Lower leg skin (tissue), 3 donors: Measurements from ENCODE around the gene CACNA1A.
"Not testable (repeated sequence)": the region's sequence is repeated elsewhere in the genome, so short reads cannot be mapped to it uniquely, and the experiment has no call there.

Experiments
- CTCF ChIP-seq, 3 donors: fragments of 450-650 bp; IDR thresholded peaks; one replicate each; pipeline ENCODE4 v1.5.1; 2016; ENCODE audit warnings: antibody characterized with exemption in 3 of 3, mild to moderate bottlenecking in 3 of 3, moderate library complexity in 2 of 3
- POLR2A ChIP-seq, 2 donors: fragments of 450-650 bp; IDR thresholded peaks; one replicate each; pipeline ENCODE4 v1.6.1; 2016 to 2017; ENCODE audit warnings: antibody characterized with exemption in 2 of 2, mild to moderate bottlenecking in 1 of 2, moderate library complexity in 1 of 2

- not testable (repeated sequence) for TF ChIP-seq CTCF, POLR2A (IDR thresholded peaks at IDR 0.05)
Observed at GRCh38 chr19:13166151-13166550, 340.1 kb downstream of the CACNA1A start.
